GM23248 (cell line): Measurements from ENCODE around the gene KRT71. TPM values are rescaled to one million over a fixed set of nuclear protein-coding genes. Genes with fewer than 3 reads are reported as not detected.

Source experiments
- DNase-seq: peaks from one replicate; pipeline ENCODE4 v3.0.0-alpha.2; 2015
- H2AFZ ChIP-seq: fragments of 200-600 bp; sonication (generic); 2 replicates; pipeline ENCODE4 v1.6.1; 2016; ENCODE audit warnings: antibody characterized with exemption
- H3F3A ChIP-seq: fragments of 200-600 bp; sonication (generic); 2 replicates; pipeline ENCODE4 v1.6.1; 2016; ENCODE audit warnings: mild to moderate bottlenecking, antibody characterized with exemption, mixed run types; ENCODE audit not compliant: insufficient read depth
- H3K27ac ChIP-seq: fragments of 200-600 bp; sonication (generic); 2 replicates; pipeline ENCODE4 v1.5.1; 2016; ENCODE audit warnings: mild to moderate bottlenecking
- H3K27me3 ChIP-seq: fragments of 200-600 bp; sonication (generic); replicated peaks from 2 replicates; pipeline ENCODE4 v1.6.1; 2016; ENCODE audit warnings: mild to moderate bottlenecking; ENCODE audit not compliant: insufficient read depth
- H3K36me3 ChIP-seq: fragments of 200-600 bp; sonication (generic); 2 replicates; pipeline ENCODE4 v1.6.1; 2016; ENCODE audit warnings: low read depth, mild to moderate bottlenecking
- H3K4me1 ChIP-seq: fragments of 200-600 bp; sonication (generic); 2 replicates; pipeline ENCODE4 v1.6.1; 2016; ENCODE audit warnings: mild to moderate bottlenecking; ENCODE audit not compliant: insufficient read depth
- H3K4me2 ChIP-seq: fragments of 200-600 bp; sonication (generic); one replicate; pipeline ENCODE4 v1.6.1; 2016; ENCODE audit warnings: mild to moderate bottlenecking; ENCODE audit not compliant: unreplicated experiment
- H3K4me3 ChIP-seq: fragments of 200-600 bp; sonication (generic); 2 replicates; pipeline ENCODE4 v1.5.1; 2016; ENCODE audit warnings: mild to moderate bottlenecking
- H3K79me2 ChIP-seq: fragments of 200-600 bp; sonication (generic); 2 replicates; pipeline ENCODE4 v1.6.1; 2016; ENCODE audit warnings: mild to moderate bottlenecking; ENCODE audit not compliant: insufficient read depth
- H3K9ac ChIP-seq: fragments of 200-600 bp; sonication (generic); 2 replicates; pipeline ENCODE4 v1.6.1; 2016; ENCODE audit warnings: mild to moderate bottlenecking
- H3K9me2 ChIP-seq: fragments of 200-600 bp; sonication (generic); 2 replicates; pipeline ENCODE4 v1.6.1; 2016; ENCODE audit warnings: mixed run types, mild to moderate bottlenecking, moderate library complexity; ENCODE audit not compliant: insufficient read depth
- H3K9me3 ChIP-seq: fragments of 200-600 bp; sonication (generic); one replicate; pipeline ENCODE4 v1.6.1; 2017; ENCODE audit warnings: low read depth
- H4K20me1 ChIP-seq: fragments of 200-600 bp; sonication (generic); 2 replicates; pipeline ENCODE4 v1.6.0; 2016; ENCODE audit not compliant: insufficient read depth
- EZH2 ChIP-seq: fragments of 200-600 bp; sonication (generic); IDR thresholded peaks from 2 replicates; pipeline ENCODE4 v1.6.1; 2018; ENCODE audit warnings: antibody characterized with exemption, mild to moderate bottlenecking; ENCODE audit not compliant: insufficient read depth, poor library complexity, severe bottlenecking
- EZH2phosphoT487 ChIP-seq: fragments of 200-600 bp; sonication (generic); IDR thresholded peaks from 2 replicates; pipeline ENCODE4 v1.6.1; 2018; ENCODE audit warnings: antibody characterized with exemption, moderate library complexity, mild to moderate bottlenecking, low read depth; ENCODE audit not compliant: insufficient read depth
- WGBS, 2 experiments: methylation state at CpG; one replicate each; pipeline ENCODE4 v1.1.6; 2015 to 2017; ENCODE audit warnings: low lambda C conversion rate in 2 of 2, low coverage in 1 of 2; ENCODE audit errors: missing lambda C conversion rate in 2 of 2; 5-methylcytosine and 5-hydroxymethylcytosine counted together
- in situ Hi-C: fragments of 300-500 bp; cut with MboI; formaldehyde crosslinking; loops from 2 replicates; pipeline ENCODE4 v1.15.0; 2020
- polyA plus RNA-seq: library from polyadenylated mRNA; unstranded; fragments of >200 nt; fragmentation: Nextera tagmentation; extraction: Ambion mirVana; gene quantifications from 2 replicates; pipeline ENCODE4 v1.2.1, GENCODE V29; 2016
- total RNA-seq: library from RNA; depleted of rRNA; stranded (reverse); fragments of >200 nt; shearing (Covaris generic); gene quantifications from 2 replicates; pipeline ENCODE4 v1.2.3, GENCODE V29; 2014

KRT71 gene
- total and polyA plus RNA-seq, 2 experiments from 2014 or later = not detected

GRCh38 chr12:52514471-52515318 lies 38.2 kb downstream of the KRT71 start:
- no peaks in the 10 kb centered on the region for H3F3A ChIP-seq
- H3K9me3 ChIP-seq = no peaks in the 10 kb centered on the region
- H3K9me2 ChIP-seq = no peaks in the 10 kb centered on the region
- no peak overlapping the region for H3K27ac ChIP-seq
- no peak overlapping the region for H2AFZ ChIP-seq
- no peaks in the 10 kb centered on the region for H3K79me2 ChIP-seq
- TF ChIP-seq EZH2 (no peak), EZH2phosphoT487 (no peak)
- H4K20me1 ChIP-seq = no peaks in the 10 kb centered on the region
- no peak overlapping the region for H3K4me3 ChIP-seq
- WGBS, 2 experiments = 66 to 73% methylated on average over 10 to 14 of the region's 14 CpGs
- H3K4me2 ChIP-seq = no peak overlapping the region
- in situ Hi-C loops = no loop called here
- H3K4me1 ChIP-seq = no peaks in the 10 kb centered on the region
- H3K27me3 ChIP-seq = peaks cover 44% of the 10 kb centered on the region
- no peak for DNase-seq
- no peak overlapping the region for H3K9ac ChIP-seq
- no peaks in the 10 kb centered on the region for H3K36me3 ChIP-seq

- H3F3A ChIP-seq = no peaks in the 10 kb centered on the region
- H3K36me3 ChIP-seq = no peaks in the 10 kb centered on the region
- no peaks in the 10 kb centered on the region for H3K9me3 ChIP-seq
- H2AFZ ChIP-seq = no peak overlapping the region
- no peak overlapping the region for H3K4me3 ChIP-seq
- no peak for DNase-seq
- H3K9ac ChIP-seq = no peak overlapping the region
- 76 to 78% methylated on average over 6 of the region's 6 CpGs for WGBS, 2 experiments
- in situ Hi-C loops = no loop called here
- H3K27me3 ChIP-seq = peaks cover 37% of the 10 kb centered on the region
- no peak overlapping the region for H3K27ac ChIP-seq
- no peak overlapping the region for H3K4me2 ChIP-seq
- H4K20me1 ChIP-seq = no peaks in the 10 kb centered on the region
- no peaks in the 10 kb centered on the region for H3K4me1 ChIP-seq
- H3K9me2 ChIP-seq = no peaks in the 10 kb centered on the region
- no peaks in the 10 kb centered on the region for H3K79me2 ChIP-seq
- TF ChIP-seq EZH2 (no peak), EZH2phosphoT487 (no peak)
These were observed 39.2 kb downstream of the KRT71 start for GRCh38 chr12:52513736-52514135.

- no peak for TF ChIP-seq EZH2
- no peak for TF ChIP-seq EZH2phosphoT487
- Histone ChIP-seq H3F3A (no peaks in the 10 kb centered on the region), H3K27ac (no peak overlapping the region), H4K20me1 (no peaks in the 10 kb centered on the region), H2AFZ (no peak overlapping the region), H3K27me3 (peaks cover 8% of the 10 kb centered on the region; the same call in 1 of the 2 replicates), H3K79me2 (no peaks in the 10 kb centered on the region), H3K4me3 (no peak overlapping the region), H3K9me2 (no peaks in the 10 kb centered on the region), H3K36me3 (no peaks in the 10 kb centered on the region), H3K4me1 (no peaks in the 10 kb centered on the region), H3K9ac (no peak overlapping the region), H3K4me2 (no peak overlapping the region), H3K9me3 (no peaks in the 10 kb centered on the region)
- in situ Hi-C loops = no loop called here
- WGBS, 2 experiments = 40 to 53% methylated on average over 5 of the region's 5 CpGs
- no peak for DNase-seq
These were observed 44.7 kb downstream of the KRT71 start for GRCh38 chr12:52508211-52508610.

- no peak for TF ChIP-seq EZH2phosphoT487
- no peak for TF ChIP-seq EZH2
- Histone ChIP-seq H3F3A (no peaks in the 10 kb centered on the region), H3K27me3 (no peaks in the 10 kb centered on the region), H3K79me2 (no peaks in the 10 kb centered on the region), H4K20me1 (no peaks in the 10 kb centered on the region), H3K4me1 (no peaks in the 10 kb centered on the region), H3K9ac (no peak overlapping the region), H3K27ac (no peak overlapping the region), H3K9me3 (no peaks in the 10 kb centered on the region), H3K9me2 (no peaks in the 10 kb centered on the region), H3K36me3 (no peaks in the 10 kb centered on the region), H3K4me2 (no peak overlapping the region), H3K4me3 (no peak overlapping the region), H2AFZ (peak overlapping the region; percentile 59; the same call in 1 of the 2 replicates)
- 40 to 42% methylated on average over 4 of the region's 4 CpGs for WGBS, 2 experiments
- in situ Hi-C loops = no loop called here
- DNase-seq = peak; percentile 77
These were observed 45.9 kb downstream of the KRT71 start for GRCh38 chr12:52506858-52507715.
